ENCODE data around the gene NQO1. TPM values are rescaled to one million over a fixed set of nuclear protein-coding genes. Genes with fewer than 3 reads are reported as not detected.

Gene NQO1
- total and polyA plus RNA-seq, 9 of the 15 experiments (the other 6 are each of a cell fraction or from before 2014, with no cell fraction given): 96.7 to 198 (median 122) TPM

- TF ChIP-seq REST (IDR thresholded peaks at IDR 0.05; ENCODE audit: borderline replicate concordance) (peak; percentile 66), REST (CRISPR knock-in tag; IDR thresholded peaks at IDR 0.05; ENCODE audit: low read depth) (no peak), NCOA2 (IDR thresholded peaks at IDR 0.05; ENCODE audit: partially characterized antibody in 2 of 2) (no peak), NFIC (IDR thresholded peaks at IDR 0.05) (0 out of 2 replicates have a peak, but pooled peaks have one; percentile 5), AFF1 (IDR thresholded peaks at IDR 0.05; ENCODE audit: low read depth in 1 of 2, partially characterized antibody in 2 of 2) (peak in 1 of 2 experiments; percentile 49), DNMT1 (IDR thresholded peaks at IDR 0.05) (no peak), TCF7L2 (IDR thresholded peaks at IDR 0.05; ENCODE audit: low read depth, low read length) (no peak), FOXJ3 (CRISPR knock-in tag; IDR thresholded peaks at IDR 0.05) (no peak), FOXJ2 (tag; IDR thresholded peaks at IDR 0.05) (peak; percentile 60; the same call in 1 of the 2 replicates), TBP (optimal IDR thresholded peaks at IDR 0.05; ENCODE audit: low read depth, low read length) (peak; percentile 8), SMARCE1 (IDR thresholded peaks at IDR 0.05) (0 out of 2 replicates have a peak, but pooled peaks have one; percentile 31)
Measured at GRCh38 chr16:69762814-69763598, 36.6 kb upstream of the NQO1 start (continued).

Measured in K562 (cell line).